Right lobe of liver (tissue), 4 donors: ENCODE results near the gene LGALS7.

Source experiments
- CTCF ChIP-seq, 4 donors: fragments of 200-600 bp in 3 of 4; fragments of 450-650 bp in 1 of 4; IDR thresholded peaks; one replicate each; pipeline versions ENCODE4 v1.5.1 to v1.8.0; 2016 to 2022; ENCODE audit warnings: antibody characterized with exemption in 4 of 4, mild to moderate bottlenecking in 2 of 4
- POLR2A ChIP-seq: fragments of 450-650 bp; IDR thresholded peaks from one replicate; pipeline ENCODE4 v1.6.1; 2017; ENCODE audit warnings: antibody characterized with exemption, mild to moderate bottlenecking
- donor health status: DM: no; HTN: no; CAD: no.
- donor health status: DM: no; HTN: no; CAD: no.
- donor health status: DM: no; HTN: yes; CAD: no.

- TF ChIP-seq CTCF (IDR thresholded peaks at IDR 0.05): no peak
- no peak for TF ChIP-seq POLR2A
Observed at GRCh38 chr19:38816131-38816750, 42.9 kb upstream of the LGALS7 start.
